SK-N-MC (cell line): ENCODE data around the gene KCNE2.
"Not testable (repeated sequence)": the region's sequence is repeated elsewhere in the genome, so short reads cannot be mapped to it uniquely, and the experiment has no call there.

Source experiments
- DNase-seq: peaks from one replicate; pipeline ENCODE4 v3.0.0-alpha.2; 2011; ENCODE audit warnings: low read depth, low spot score
- H3K27ac ChIP-seq: fragments of 200-600 bp; sonication (generic); 2 replicates; pipeline ENCODE4 v1.5.1; 2016; ENCODE audit warnings: mixed run types
- H3K36me3 ChIP-seq: fragments of 200-600 bp; sonication (generic); 2 replicates; pipeline ENCODE4 v1.6.1; 2017; ENCODE audit warnings: antibody characterized with exemption, low read length, mixed read lengths; ENCODE audit not compliant: insufficient read depth
- H3K4me3 ChIP-seq: fragments of 200-600 bp; sonication (generic); 2 replicates; pipeline ENCODE4 v1.5.1; 2016
- H3K9ac ChIP-seq: fragments of 200-600 bp; sonication (generic); 2 replicates; pipeline ENCODE4 v1.8.0; 2017; ENCODE audit warnings: mixed run types, mixed read lengths; ENCODE audit not compliant: insufficient read length
- H3K9me3 ChIP-seq: fragments of 200-600 bp; sonication (generic); 2 replicates; pipeline ENCODE4 v1.6.1; 2017; ENCODE audit warnings: low read depth, mild to moderate bottlenecking, antibody characterized with exemption, low read length, moderate library complexity, mixed read lengths
- EZH2 ChIP-seq: fragments of 200-600 bp; sonication (generic); IDR thresholded peaks from one replicate; pipeline ENCODE4 v1.6.1; 2017; ENCODE audit warnings: antibody characterized with exemption
- FOXP2 ChIP-seq: optimal IDR thresholded peaks from 2 replicates; pipeline ENCODE3; 2011; ENCODE audit warnings: mild to moderate bottlenecking, moderate library complexity; ENCODE audit not compliant: insufficient read depth; ENCODE audit errors: extremely low read length, control extremely low read depth
- POLR2AphosphoS5 ChIP-seq: IDR thresholded peaks from 2 replicates; pipeline ENCODE4 v1.6.1; 2012; ENCODE audit warnings: mild to moderate bottlenecking, low read depth, low read length, borderline replicate concordance

KCNE2 gene

GRCh38 chr21:34372321-34372720, 8.5 kb downstream of the KCNE2 start:
- DNase-seq = no peak
- H3K36me3 ChIP-seq = no peaks in the 10 kb centered on the region
- no peak for TF ChIP-seq POLR2AphosphoS5
- no peak for TF ChIP-seq EZH2
- no peak for TF ChIP-seq FOXP2
- H3K9ac ChIP-seq = no peak overlapping the region
- no peak overlapping the region for H3K27ac ChIP-seq
- no peak overlapping the region for H3K4me3 ChIP-seq
- no peaks in the 10 kb centered on the region for H3K9me3 ChIP-seq

GRCh38 chr21:34374462-34374861, 10.7 kb downstream of the KCNE2 start:
- DNase-seq, H3K9ac ChIP-seq, H3K4me3 ChIP-seq, H3K27ac ChIP-seq, H3K36me3 ChIP-seq, H3K9me3 ChIP-seq: not testable (repeated sequence)

- H3K9ac ChIP-seq = not testable (repeated sequence)
These were observed 11.3 kb downstream of the KCNE2 start, which contains the start of gene SMIM11 for GRCh38 chr21:34374940-34375618. SMIM11 (plus strand) TSS chr21:34375507; CDS start chr21:34379505, 3,998 bp downstream.

GRCh38 chr21:34375619-34375972, 11.8 kb downstream of the KCNE2 start:
- not testable (repeated sequence) for H3K4me3 ChIP-seq, DNase-seq, H3K27ac ChIP-seq, H3K9ac ChIP-seq, H3K9me3 ChIP-seq, H3K36me3 ChIP-seq

More at GRCh38 chr21:34374940-34375618, 11.3 kb downstream of the KCNE2 start, which contains the start of gene SMIM11:
- not testable (repeated sequence) for H3K27ac ChIP-seq, H3K36me3 ChIP-seq, DNase-seq, H3K4me3 ChIP-seq, H3K9me3 ChIP-seq

- H3K36me3 ChIP-seq, H3K9me3 ChIP-seq, H3K27ac ChIP-seq, DNase-seq, H3K9ac ChIP-seq, H3K4me3 ChIP-seq: not testable (repeated sequence)
These were observed 19.3 kb downstream of the KCNE2 start for GRCh38 chr21:34383138-34383537.

- not testable (repeated sequence) for H3K9me3 ChIP-seq, H3K27ac ChIP-seq, H3K36me3 ChIP-seq, DNase-seq, H3K9ac ChIP-seq, H3K4me3 ChIP-seq
These were observed 20.1 kb downstream of the KCNE2 start for GRCh38 chr21:34383724-34384415.

- not testable (repeated sequence) for H3K4me3 ChIP-seq, H3K27ac ChIP-seq, H3K9me3 ChIP-seq, H3K9ac ChIP-seq, H3K36me3 ChIP-seq, DNase-seq
These were observed 36.7 kb downstream of the KCNE2 start for GRCh38 chr21:34400522-34400921.

GRCh38 chr21:34404742-34405141, 40.9 kb downstream of the KCNE2 start:
- not testable (repeated sequence) for H3K4me3 ChIP-seq, H3K27ac ChIP-seq, H3K9me3 ChIP-seq, H3K9ac ChIP-seq, DNase-seq, H3K36me3 ChIP-seq

GRCh38 chr21:34405686-34406085, 41.9 kb downstream of the KCNE2 start:
- H3K36me3 ChIP-seq, H3K9ac ChIP-seq, H3K9me3 ChIP-seq, H3K4me3 ChIP-seq, H3K27ac ChIP-seq, DNase-seq: not testable (repeated sequence)

GRCh38 chr21:34406102-34406501, 42.3 kb downstream of the KCNE2 start:
- not testable (repeated sequence) for H3K27ac ChIP-seq, H3K4me3 ChIP-seq, H3K9me3 ChIP-seq, H3K36me3 ChIP-seq, H3K9ac ChIP-seq, DNase-seq

- H3K27ac ChIP-seq, H3K4me3 ChIP-seq, DNase-seq, H3K9ac ChIP-seq, H3K9me3 ChIP-seq, H3K36me3 ChIP-seq: not testable (repeated sequence)
These were observed 42.9 kb downstream of the KCNE2 start for GRCh38 chr21:34406676-34407075.

- H3K9ac ChIP-seq, H3K36me3 ChIP-seq, H3K4me3 ChIP-seq, H3K9me3 ChIP-seq, DNase-seq, H3K27ac ChIP-seq: not testable (repeated sequence)
These were observed 43.5 kb downstream of the KCNE2 start for GRCh38 chr21:34407294-34407693.

- H3K27ac ChIP-seq, H3K9ac ChIP-seq, H3K4me3 ChIP-seq, H3K9me3 ChIP-seq, DNase-seq, H3K36me3 ChIP-seq: not testable (repeated sequence)
These were observed 53.8 kb downstream of the KCNE2 start for GRCh38 chr21:34417448-34418077.
